DOHH2 (cell line): Measurements from ENCODE around the gene YWHAE.

ENCODE experiments used
- H3F3A ChIP-seq: fragments of 200-600 bp; sonication (generic), shearing (Covaris generic); 2 replicates; pipeline ENCODE4 v1.6.0; 2016; ENCODE audit warnings: antibody characterized with exemption, mild to moderate bottlenecking; ENCODE audit not compliant: control insufficient read depth, insufficient read depth
- H3K27ac ChIP-seq: fragments of 200-600 bp; sonication (generic); 2 replicates; pipeline ENCODE4 v1.5.1; 2014; ENCODE audit warnings: low read depth, mild to moderate bottlenecking, low read length, moderate library complexity
- H3K27me3 ChIP-seq: fragments of 200-600 bp; sonication (generic); 2 replicates; pipeline ENCODE4 v1.6.1; 2014; ENCODE audit warnings: mild to moderate bottlenecking, low read length, mixed read lengths; ENCODE audit not compliant: control insufficient read depth
- H3K36me3 ChIP-seq: fragments of 200-600 bp; sonication (generic); 2 replicates; pipeline ENCODE4 v1.6.1; 2014; ENCODE audit warnings: mild to moderate bottlenecking, low read length, moderate library complexity, mixed read lengths; ENCODE audit not compliant: control insufficient read depth
- H3K4me1 ChIP-seq: fragments of 200-600 bp; sonication (generic); 2 replicates; pipeline ENCODE4 v1.6.1; 2014; ENCODE audit warnings: mild to moderate bottlenecking, low read length, mixed read lengths; ENCODE audit not compliant: control insufficient read depth
- H3K4me2 ChIP-seq: fragments of 200-600 bp; sonication (generic); 2 replicates; pipeline ENCODE4 v1.6.0; 2014; ENCODE audit warnings: mild to moderate bottlenecking, low read length, moderate library complexity
- H3K4me3 ChIP-seq: fragments of 200-600 bp; sonication (generic); 2 replicates; pipeline ENCODE4 v1.5.1; 2014; ENCODE audit warnings: mild to moderate bottlenecking, low read length, mixed read lengths
- H3K79me2 ChIP-seq: fragments of 200-600 bp; sonication (generic); 2 replicates; pipeline ENCODE4 v1.6.1; 2014; ENCODE audit warnings: mild to moderate bottlenecking, low read length, mixed read lengths; ENCODE audit not compliant: control insufficient read depth
- H3K9me2 ChIP-seq: fragments of 200-600 bp; sonication (generic); replicated peaks from 2 replicates; pipeline ENCODE4 v1.6.1; 2014; ENCODE audit warnings: mild to moderate bottlenecking, low read length, mixed read lengths; ENCODE audit not compliant: control insufficient read depth
- H3K9me3 ChIP-seq: fragments of 200-600 bp; sonication (generic); 2 replicates; pipeline ENCODE4 v1.6.1; 2014; ENCODE audit warnings: antibody characterized with exemption, low read length, mixed read lengths; ENCODE audit not compliant: control insufficient read depth, insufficient read depth
- H4K20me1 ChIP-seq: fragments of 200-600 bp; sonication (generic); 2 replicates; pipeline ENCODE4 v1.6.0; 2014; ENCODE audit warnings: low read depth, mild to moderate bottlenecking, antibody characterized with exemption, low read length, moderate library complexity; ENCODE audit not compliant: control insufficient read depth, insufficient read depth
- CTCF ChIP-seq: fragments of 200-600 bp; sonication (generic); IDR thresholded peaks from one replicate; pipeline ENCODE4 v1.5.1; 2014; ENCODE audit warnings: antibody characterized with exemption, mild to moderate bottlenecking, low read depth, low read length; ENCODE audit not compliant: poor library complexity, severe bottlenecking
- EZH2phosphoT487 ChIP-seq: fragments of 200-600 bp; sonication (generic); IDR thresholded peaks from 2 replicates; pipeline ENCODE4 v1.6.1; 2017; ENCODE audit warnings: borderline replicate concordance, mild to moderate bottlenecking, antibody characterized with exemption, low read length, moderate library complexity, mixed read lengths

The YWHAE gene

GRCh38 chr17:1323336-1323735 lies 76.7 kb downstream of the YWHAE start:
- Histone ChIP-seq H3F3A (no peaks in the 10 kb centered on the region), H3K27me3 (peaks cover 18% of the 10 kb centered on the region), H3K79me2 (no peaks in the 10 kb centered on the region), H4K20me1 (no peaks in the 10 kb centered on the region), H3K9me2 (no peaks in the 10 kb centered on the region), H3K4me3 (no peak overlapping the region), H3K27ac (no peak overlapping the region), H3K4me1 (no peaks in the 10 kb centered on the region), H3K9me3 (no peaks in the 10 kb centered on the region), H3K36me3 (no peaks in the 10 kb centered on the region), H3K4me2 (no peak overlapping the region)
- TF ChIP-seq EZH2phosphoT487 = no peak
- no peak for TF ChIP-seq CTCF

- Histone ChIP-seq H3F3A (no peaks in the 10 kb centered on the region), H3K9me2 (no peaks in the 10 kb centered on the region), H3K27ac (no peak overlapping the region), H3K27me3 (peaks cover 18% of the 10 kb centered on the region), H3K79me2 (no peaks in the 10 kb centered on the region), H3K4me1 (no peaks in the 10 kb centered on the region), H3K4me2 (no peak overlapping the region), H3K4me3 (no peak overlapping the region), H3K9me3 (no peaks in the 10 kb centered on the region), H4K20me1 (no peaks in the 10 kb centered on the region), H3K36me3 (no peaks in the 10 kb centered on the region)
- TF ChIP-seq CTCF (no peak), EZH2phosphoT487 (no peak)
Measured at GRCh38 chr17:1322480-1322879, 77.5 kb downstream of the YWHAE start.

- H4K20me1 ChIP-seq = no peaks in the 10 kb centered on the region
- no peak overlapping the region for H3K27ac ChIP-seq
- H3K4me2 ChIP-seq = no peak overlapping the region
- peaks cover 18% of the 10 kb centered on the region for H3K27me3 ChIP-seq
- no peaks in the 10 kb centered on the region for H3K9me2 ChIP-seq
- TF ChIP-seq EZH2phosphoT487 = no peak
- no peak for TF ChIP-seq CTCF
- H3K36me3 ChIP-seq = no peaks in the 10 kb centered on the region
- H3K9me3 ChIP-seq = no peaks in the 10 kb centered on the region
- H3K4me3 ChIP-seq = no peak overlapping the region
- H3K4me1 ChIP-seq = no peaks in the 10 kb centered on the region
- no peaks in the 10 kb centered on the region for H3F3A ChIP-seq
- no peaks in the 10 kb centered on the region for H3K79me2 ChIP-seq
Measured at GRCh38 chr17:1322014-1322428, 78.0 kb downstream of the YWHAE start.
